GM21423 (cell line): ENCODE measurements around the gene OTULINL.
A peak's percentile ranks its signal among the peaks of the same experiment; 100 is the strongest.
"Not testable (repeated sequence)": the region's sequence is repeated elsewhere in the genome, so short reads cannot be mapped to it uniquely, and the experiment has no call there.

Experiments
- ATAC-seq: cut with Tn5 transposase; IDR thresholded peaks from one replicate; pipeline ENCODE4 v1.9.1; 2021; ENCODE audit warnings: mild to moderate bottlenecking, moderate library complexity; ENCODE audit not compliant: unreplicated experiment

The OTULINL gene

DNA sequence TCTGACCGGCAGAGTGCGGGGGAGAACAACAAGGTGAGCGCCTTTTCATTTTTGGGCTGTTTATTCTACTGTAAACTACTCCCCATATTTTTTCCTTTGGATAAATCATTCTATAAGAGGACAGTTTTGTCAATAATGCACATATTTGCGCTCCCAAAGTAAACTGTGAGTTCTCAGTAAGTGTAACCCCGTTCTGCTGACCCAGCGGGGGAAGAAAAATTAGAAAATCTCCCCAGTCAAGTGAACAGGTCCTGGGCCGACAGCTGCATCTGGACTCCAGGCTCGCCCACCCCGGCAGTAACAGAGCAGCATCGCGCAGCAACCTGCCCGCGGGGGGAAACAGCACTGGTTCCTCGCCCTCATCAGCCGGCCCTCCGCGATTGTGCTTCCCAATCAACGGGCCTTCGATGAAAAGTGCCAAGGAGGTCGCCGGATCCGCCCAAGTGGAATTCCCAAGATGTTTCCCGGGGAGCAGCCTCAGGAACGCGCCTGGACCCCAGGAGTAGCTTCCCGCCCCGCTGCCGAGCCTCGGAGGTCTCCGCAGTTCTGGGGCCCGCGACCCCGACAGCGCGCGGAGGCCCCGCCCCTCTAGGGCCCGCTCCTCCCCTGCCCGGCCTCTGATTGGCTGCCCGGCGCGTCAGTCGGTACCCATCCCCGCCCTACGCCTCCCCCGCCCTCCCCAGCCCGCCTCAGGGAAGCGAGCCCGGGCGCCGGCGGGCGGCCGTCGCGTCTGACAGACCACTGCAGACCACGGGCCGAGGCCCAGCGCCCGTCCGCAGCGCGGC, at the start of gene OTULINL:
Gene OTULINL, plus strand, starts transcription at position 687 of the 785 bp plus-strand sequence. CDS start 103 bp downstream, outside the sequence.
- ATAC-seq: peak; percentile 99

DNA sequence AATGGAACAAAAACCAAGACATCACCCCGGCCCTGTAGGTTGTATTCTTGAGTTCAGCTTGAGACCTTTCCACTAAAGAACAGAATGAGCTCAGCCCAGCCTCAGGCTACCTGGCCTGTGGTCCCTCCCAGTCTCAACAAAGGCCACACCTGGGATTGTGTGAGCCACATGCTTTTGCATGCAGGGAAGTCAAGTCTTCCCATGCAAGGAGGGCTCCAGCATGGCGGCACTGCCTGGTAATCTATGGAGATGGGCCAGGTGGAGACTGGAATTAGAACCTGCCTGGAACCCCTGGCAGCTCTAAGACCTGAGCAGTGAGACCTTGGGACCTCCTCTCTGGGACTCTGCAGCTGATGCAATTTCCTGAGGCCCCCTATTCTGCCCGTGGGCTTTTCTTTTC, 49.4 kb upstream of the OTULINL start:
- no peak for ATAC-seq

DNA sequence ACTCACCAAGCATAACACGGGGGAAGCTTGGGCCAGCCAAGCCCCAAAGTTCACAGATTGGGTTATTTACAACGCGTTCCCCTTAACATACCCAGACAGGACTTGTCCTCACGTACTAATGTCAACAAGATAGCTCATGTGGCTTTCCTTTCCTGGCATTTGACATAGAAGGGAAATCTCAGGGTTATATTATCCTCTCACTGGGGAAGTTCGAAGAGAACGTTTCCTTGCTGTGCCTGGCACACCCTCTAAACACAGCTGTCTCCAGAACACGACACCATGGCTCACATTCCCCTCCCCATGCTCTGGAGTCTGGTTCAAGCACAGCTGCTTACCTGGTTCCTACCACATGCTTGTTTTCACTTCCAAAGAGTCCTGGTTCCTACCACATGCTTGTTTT, 46.8 kb upstream of the OTULINL start:
- ATAC-seq: no peak

DNA sequence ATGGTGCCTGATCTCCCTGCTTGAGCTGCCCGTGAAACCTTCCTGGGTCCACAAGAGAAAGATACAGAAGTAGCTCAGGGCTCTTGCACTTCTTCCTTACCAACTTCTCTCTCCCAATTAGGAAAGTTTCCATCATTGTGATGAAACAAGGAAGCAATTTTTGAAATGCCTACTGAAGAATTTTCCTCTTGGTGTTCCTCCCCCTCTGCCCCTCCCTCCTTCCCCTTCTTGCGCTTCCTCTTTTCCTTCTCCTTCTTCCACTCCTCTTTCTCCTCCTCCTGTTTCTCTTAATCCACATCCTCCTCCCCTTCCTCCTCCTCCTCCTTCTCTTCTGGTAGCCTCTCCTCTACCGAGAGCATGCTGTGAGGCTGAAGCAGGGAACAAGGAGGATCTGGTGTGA, 36.3 kb upstream of the OTULINL start:
- no peak for ATAC-seq

DNA sequence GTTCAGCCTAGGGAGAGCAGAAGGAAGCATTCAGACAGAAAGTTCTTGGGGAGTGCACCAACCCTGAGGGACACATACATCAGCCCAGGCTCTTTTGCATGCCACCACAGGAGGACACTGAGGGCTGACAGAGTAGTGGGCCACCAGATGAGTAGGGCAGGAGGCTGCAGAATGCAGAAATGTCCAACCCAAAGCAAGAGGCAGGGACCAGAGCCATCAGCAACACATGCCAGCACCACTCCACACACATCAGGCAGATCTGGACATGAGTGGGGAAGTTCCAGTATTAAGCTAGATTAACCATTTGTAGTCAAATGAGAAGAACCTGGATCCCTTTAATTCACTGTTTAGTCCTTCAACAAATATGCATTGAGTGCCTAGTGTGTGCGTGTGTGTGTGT, 35.7 kb upstream of the OTULINL start:
- no peak for ATAC-seq

DNA sequence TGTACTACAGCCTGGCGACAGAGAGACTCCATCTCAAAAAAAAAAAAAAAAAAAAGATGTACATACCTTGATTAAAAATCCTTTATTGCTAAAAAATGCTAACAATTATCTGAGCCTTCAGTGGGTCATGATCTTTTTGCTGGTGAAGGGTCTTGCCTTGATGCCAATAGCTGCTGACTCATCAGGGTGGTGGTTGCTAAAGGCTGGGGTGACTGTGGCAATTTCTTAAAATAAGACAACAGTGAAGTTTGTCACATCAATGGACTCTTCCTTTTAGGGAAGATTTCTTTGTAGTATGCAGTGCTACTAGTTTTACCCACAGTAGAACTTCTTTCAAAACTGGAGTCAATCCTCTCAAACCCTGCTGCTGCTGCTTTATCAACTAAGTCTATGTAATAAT, 33.9 kb upstream of the OTULINL start:
- ATAC-seq: no peak

DNA sequence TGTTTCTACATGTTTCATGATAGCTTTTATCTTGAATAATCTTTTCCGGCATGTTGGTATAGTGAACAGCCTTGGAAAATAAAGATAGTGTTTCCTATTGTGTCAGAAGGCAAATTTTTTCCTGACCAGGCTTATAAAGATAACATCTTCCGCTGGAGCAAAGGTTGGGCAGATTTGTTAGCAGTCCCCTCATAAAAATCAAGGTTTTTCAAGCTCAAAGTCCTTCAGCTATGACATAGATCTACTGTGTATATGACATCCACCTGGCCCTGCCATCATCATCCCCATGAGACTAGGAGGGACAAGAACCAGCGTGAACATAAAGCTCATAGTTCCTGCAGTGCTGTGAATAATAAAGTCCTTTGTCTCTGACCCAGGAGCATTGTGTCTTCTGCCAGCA, 30.4 kb upstream of the OTULINL start:
- no peak for ATAC-seq

DNA sequence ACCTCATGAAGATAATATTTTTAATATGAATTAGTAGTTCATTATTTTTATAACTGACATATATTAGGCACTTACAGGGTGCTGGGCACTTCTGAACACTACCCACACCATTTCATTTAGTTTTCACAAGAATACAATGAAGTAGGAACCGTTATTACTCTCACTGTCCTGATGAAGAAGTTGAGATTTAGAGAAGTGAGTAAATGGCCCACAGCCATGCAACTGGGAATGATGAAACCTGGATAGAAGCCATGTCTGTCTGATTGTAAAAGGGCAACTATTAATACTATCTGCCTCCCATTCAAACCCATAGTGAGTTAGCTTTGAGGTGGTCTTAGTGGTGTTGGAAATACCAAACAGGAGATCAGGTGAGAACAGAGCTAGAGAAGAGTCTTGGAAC, 29.6 kb upstream of the OTULINL start:
- ATAC-seq: no peak

DNA sequence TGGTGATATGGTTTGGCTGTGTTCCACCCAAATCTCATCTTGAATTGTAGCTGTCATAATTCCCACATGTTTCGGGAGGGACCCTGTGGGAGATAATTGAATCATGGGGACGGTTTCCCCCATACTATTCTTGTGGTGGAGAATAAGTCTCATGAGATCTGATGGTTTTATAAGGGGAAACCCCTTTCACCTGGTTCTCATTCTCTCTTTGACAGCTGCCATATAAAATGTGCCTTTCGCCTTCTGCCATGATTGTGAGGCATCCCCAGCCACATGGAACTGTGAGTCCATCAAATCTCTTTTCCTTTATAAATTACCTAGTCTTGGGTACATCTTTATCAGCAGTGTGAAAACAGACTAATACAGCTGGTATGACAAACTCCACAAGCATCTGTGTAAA, 27.3 kb upstream of the OTULINL start:
- not testable (repeated sequence) for ATAC-seq

DNA sequence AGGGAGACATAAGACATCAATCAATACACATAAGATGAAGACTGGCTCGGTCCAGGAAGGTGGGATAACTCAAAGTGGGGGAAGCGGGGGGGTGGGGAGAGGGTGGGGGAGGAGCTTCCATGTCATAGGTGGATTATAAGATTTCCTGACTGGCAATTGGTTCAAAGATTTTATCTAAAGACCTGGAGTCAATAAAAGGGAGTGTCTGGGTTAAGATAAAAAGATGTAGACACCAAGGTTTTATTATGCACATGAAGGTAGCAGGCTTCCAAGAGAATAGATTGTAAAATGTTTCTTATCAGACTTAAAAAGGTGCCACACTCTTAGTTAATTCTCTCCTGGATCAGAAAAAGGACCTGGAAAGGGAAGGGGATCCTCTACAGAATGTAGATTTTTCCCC, 25.6 kb upstream of the OTULINL start:
- ATAC-seq: no peak

DNA sequence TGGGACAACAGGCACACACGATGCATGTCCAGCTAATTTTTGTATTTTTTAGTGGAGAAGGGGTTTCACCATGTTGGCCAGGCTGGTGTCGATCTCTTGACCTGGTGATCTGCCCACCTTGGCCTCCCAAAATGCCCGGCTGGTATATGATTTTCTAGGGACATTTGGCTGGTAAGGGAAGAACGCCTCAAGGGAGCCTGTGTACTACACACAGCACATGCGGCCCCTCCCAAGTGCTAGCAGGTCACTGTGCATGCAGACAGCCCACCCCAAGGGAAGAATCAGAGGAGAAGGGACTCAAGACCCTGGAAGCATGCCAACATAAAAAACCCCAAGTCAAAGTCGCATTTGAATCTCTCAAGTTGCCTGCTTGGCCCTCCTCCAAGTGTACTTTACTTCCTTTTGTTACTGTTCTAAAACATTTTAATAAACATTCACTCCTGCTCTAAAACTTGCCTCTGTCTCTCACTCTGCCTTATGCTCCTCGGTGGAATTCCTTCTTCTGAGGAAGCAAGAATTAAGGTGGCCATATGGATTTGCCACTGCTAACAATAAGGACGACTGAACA, 24.3 kb upstream of the OTULINL start:
- no peak for ATAC-seq

DNA sequence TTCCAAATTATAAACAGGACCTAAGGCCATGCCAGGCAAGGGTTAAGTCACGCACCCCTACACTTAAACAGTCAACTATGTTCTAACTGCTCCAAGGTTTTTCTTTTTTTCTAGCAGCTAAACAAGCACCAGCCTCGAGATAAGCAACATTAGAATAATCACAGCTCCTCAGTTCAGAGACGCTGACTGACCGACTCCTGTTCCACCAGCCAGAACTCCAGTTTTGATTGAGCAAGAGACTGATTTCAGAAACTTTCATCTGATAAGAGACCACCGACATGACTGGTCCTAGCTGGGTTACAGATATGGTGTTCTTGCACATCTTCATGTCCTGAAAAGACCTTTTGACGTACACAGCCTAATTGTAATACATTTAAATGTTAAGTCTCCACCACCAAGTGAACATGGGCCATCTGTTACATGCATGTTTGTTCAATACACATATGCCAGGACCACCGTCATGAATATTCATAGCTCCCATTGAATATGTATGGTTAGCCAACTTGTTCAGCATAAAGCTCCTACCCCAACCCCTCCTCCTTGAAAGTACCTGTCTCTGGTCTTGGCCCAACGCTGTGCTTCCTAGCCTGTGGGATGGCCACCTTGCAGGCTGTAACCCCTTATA, 23.7 kb upstream of the OTULINL start:
- no peak for ATAC-seq

DNA sequence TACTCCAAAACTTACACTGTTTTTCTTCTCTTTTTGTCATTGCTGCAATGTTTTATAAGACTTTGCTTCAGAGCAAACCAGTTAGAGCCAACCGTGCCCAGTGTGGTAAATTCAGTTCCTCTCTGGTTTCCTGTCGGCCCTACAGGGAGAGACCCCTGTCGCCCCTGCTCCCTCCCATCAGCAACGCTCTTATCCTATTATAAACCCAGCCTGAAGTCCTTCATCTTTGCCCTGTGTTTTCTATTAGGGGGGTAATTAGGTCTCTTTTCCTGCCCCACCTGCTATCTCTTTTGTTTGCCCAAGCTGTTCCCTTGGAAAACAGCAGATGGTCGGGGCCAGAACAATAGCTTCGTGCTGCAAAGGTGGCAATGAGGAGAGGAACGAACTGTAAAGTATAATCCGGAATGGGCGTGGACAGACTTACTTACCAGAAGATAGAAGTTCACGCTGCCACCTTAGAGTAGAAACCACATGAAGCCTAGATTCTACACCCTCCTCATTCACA, 21.4 kb upstream of the OTULINL start:
- ATAC-seq: no peak

DNA sequence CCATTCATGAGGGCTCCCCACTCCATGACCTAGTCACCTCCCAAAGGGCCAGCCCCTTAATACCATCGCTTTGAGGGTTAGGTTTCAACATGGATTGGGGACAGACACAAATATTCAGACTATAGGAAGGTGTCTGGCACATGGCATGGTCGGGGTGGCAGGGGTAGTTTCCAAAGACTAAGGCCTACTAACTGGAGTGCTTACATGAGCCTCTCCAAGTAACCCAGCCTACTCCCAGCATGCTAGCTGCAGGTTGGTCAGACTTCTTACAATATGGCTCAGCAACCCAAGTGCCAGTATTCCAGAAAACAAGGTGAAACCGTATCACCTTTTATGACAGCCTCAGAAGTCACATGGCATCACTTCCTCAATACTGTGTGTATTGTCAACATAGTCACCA, 19.9 kb upstream of the OTULINL start:
- ATAC-seq: no peak

DNA sequence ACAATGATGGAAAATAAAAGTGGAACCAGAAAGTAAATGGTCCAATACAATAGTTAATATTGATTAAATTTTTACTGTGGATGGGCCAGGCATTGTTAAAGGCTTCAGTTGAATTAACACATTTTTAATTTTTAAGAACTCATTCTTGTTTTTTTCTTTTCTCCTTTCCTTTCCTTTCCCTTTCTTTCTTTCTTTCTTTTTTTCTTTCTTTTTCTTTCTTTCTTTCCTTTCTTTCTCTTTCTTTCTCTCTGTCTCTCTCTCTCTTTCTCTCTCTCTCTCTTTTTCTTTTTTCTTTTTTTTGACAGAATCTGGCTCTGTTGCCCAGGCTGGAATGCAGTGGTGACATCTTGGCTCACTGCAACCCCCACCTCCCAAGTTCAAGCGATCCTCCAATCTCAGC, 13.3 kb upstream of the OTULINL start:
- no peak for ATAC-seq

DNA sequence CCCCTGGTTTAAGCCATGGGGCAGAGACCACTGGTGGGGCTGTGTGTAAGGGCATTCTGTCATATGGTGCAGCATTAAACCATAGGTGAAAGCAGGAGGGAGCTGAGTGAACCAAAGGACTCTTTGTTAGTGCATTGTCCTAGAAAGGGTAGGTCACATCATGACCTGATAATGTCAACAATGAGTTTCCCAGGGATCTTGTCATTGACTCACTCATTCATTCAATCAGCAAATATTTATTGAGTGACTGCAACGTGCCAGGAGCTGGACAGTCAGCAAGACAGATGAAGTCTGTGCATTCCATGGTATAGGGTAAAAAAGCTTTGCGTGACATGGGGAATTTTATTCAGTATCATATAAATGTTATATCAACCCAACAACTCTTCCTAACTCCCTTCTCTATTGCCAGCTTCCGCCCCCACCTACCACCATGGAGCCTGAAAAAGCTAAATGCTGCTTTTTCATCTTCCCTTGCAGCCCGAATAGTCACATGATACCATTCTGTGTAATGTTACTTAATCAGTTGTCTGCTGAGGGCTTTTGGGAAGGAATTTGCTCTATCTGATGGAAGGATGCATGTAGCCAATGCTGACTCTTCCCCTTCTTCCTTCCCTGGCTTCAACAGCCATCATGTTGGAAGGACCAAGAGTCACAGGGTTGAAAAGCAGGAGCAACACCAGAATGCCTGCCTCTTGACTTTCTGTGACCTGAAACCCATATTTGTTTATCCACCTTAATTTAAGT, 11.5 kb upstream of the OTULINL start:
- ATAC-seq: no peak

DNA sequence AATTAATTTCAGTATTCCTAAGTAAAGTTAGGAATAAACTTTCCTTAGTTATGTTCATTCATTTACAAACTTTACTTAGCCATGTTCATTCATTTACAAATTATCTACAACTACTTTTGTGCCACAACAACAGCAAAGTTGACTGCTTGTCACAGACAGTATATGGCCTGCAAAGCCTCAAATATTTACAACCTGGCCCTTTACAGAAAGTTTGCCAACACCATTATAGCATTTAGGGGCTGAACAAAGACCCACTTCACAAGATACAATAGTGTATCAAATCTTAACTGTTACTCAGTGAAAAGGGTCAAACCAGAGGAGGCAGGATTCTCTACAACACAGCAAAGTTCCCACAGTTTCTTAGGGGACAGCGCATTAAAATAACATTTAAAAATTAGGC, 9.7 kb upstream of the OTULINL start:
- no peak for ATAC-seq

DNA sequence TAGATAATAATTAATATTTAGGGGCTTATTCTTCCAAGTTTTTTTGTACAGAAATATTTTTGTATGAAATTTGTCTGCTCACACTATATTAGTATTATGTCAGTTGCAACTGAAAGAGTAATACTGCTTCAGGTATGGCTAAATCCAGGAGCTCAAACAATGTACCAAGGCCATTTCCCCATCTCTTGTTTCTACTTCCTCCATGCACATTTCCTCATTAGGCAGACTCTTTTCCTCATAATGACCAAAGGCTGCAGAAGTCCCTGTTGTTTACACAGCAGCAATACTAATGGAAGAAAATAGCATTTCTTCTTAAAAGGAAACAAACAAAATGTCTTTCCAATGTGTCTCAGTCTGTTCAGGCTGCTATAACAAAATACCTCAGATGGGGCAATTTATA, 9.2 kb upstream of the OTULINL start:
- ATAC-seq: no peak

DNA sequence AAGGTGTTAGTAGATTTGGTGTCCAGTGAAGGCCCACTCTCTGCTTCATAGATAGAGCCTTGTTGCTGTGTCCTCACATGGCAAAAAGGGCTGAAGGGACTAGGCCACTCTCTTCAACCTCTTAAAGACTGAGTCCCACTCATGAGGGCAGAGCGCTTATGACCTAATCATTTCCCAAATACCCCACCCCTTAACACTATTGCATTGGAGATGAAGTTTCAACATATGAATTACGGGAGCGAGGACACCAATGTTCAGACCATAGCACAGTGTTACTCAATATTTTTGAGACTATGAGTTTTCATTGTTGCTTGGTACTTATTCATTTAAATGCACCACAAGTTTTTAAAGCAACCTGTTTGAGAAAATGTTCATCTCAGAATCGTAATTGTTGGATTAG, 8.8 kb upstream of the OTULINL start:
- ATAC-seq: no peak

DNA sequence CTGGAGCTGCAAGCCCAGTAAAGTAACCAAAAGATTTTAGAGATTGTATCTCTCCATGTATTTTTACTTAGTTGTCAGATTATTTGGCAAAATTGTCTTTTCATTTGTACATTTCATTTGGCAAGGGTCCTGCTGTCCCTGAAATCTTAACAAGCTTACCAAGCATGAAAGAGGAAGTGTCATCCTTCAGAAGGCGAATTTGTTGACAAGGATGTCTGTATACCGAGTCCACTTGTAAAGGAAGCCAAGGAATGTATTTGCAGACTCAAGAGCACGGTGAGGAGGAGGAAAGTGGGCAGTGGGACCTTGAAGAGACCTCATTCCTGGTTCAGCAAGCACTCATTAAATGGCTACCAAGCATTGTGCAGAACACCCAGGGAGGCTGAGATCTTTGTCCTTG, 7.5 kb upstream of the OTULINL start:
- no peak for ATAC-seq

DNA sequence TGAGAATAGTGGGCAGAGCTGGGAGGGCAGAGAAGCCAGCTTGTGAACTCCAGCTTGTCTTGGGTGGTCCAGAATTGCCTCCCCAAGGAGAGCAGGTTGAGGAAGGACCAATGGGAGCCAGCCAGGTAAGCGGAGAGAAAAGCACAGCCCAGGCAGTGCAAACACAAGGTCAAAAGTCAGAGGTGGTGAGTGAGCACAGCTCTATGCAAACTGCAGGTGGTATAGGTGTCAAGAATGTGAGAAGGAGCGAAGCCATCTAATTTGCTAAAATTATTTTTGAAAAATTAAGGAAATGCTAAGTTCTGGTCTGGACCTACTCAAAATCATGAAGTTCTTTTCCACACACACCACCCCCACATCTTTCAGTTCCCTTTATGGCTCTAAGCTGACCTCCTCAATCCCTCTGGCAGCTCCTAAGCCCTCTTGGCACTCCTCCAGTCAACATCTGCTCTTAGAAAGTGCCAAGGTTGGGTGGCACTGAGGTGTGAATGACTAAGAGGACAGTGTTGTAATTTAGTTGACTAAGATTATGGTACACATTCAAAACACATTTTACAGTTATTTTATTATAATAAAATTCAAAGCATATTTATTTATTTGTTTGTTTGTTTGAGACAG, 6.6 kb upstream of the OTULINL start:
- no peak for ATAC-seq
